ENCODE measurements around the gene HRH3.

Gene HRH3

DNA sequence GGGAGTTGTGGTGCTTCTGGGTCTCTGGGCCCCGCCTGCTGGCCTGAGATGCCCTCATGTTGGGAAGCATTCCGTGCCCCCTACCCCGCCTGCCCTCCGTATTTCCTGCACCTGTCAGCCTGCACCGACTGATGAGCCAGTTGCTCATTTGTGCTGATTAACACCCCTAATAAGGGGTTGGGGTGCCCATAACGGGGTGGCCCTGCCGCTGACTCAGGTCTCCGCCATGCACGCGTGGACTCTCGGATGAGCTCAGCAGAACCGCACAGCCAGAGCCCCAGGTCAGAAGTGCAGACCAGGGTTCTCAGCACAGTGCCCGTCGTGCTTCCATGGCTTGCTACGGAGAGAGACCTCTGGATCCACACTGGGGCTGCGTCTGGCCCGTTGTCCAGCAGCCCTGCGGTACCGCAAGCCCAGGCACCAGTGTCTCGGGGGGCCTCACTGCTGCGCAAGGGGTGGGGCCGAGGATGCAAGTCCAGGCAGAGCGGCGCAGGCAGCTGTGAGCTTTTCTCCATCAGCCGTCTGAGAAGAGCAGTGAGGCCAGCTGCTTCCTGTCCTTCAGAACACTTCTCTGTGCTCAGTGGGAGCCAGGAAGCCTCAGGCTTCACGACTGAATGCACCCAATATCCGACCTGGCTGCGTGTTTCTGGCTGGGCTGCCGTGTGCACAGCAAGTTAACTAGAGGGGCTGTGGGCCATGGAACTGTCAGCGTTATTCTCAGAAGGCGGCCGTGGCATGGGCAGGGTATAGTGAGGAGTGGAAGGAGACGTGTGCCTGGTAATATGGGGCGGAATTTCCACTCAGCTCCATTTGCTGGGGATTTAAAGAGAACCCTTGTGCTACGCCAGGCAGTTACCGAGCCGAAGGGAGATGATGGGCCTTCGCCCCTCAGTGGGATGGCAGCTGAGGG lies 18.6 kb downstream of the HRH3 start:
- Histone ChIP-seq H3K4me3 (ENCODE audit: low read length) (peak overlapping the region; percentile 66), H3K36me3 (ENCODE audit: control insufficient read depth, low read length) (peaks cover 45% of the 10 kb centered on the region), H3K9me3 (ENCODE audit: control insufficient read depth, insufficient read depth, low read length) (no peaks in the 10 kb centered on the region), H3K9me2 (replicated peaks; ENCODE audit: control insufficient read depth, low read length) (no peaks in the 10 kb centered on the region), H3F3A (ENCODE audit: control insufficient read depth, insufficient read depth) (0 out of 2 replicates have a peak, but pooled peaks cover 13% of the 10 kb centered on the region), H3K27ac (ENCODE audit: low read depth, low read length) (peak overlapping the region; percentile 83), H4K20me1 (ENCODE audit: control insufficient read depth, insufficient read depth, low read depth, low read length) (no peaks in the 10 kb centered on the region; the same call in 1 of the 2 replicates), H3K27me3 (ENCODE audit: control insufficient read depth, low read length) (no peaks in the 10 kb centered on the region), H3K4me2 (ENCODE audit: low read length) (peak overlapping the region; percentile 72), H3K4me1 (ENCODE audit: control insufficient read depth, low read length) (peaks cover 40% of the 10 kb centered on the region), H3K79me2 (ENCODE audit: control insufficient read depth, low read length) (peaks cover 3% of the 10 kb centered on the region)
- no peak for TF ChIP-seq EZH2phosphoT487 (IDR thresholded peaks at IDR 0.05; ENCODE audit: borderline replicate concordance, low read length)
- TF ChIP-seq, protein P1, sequence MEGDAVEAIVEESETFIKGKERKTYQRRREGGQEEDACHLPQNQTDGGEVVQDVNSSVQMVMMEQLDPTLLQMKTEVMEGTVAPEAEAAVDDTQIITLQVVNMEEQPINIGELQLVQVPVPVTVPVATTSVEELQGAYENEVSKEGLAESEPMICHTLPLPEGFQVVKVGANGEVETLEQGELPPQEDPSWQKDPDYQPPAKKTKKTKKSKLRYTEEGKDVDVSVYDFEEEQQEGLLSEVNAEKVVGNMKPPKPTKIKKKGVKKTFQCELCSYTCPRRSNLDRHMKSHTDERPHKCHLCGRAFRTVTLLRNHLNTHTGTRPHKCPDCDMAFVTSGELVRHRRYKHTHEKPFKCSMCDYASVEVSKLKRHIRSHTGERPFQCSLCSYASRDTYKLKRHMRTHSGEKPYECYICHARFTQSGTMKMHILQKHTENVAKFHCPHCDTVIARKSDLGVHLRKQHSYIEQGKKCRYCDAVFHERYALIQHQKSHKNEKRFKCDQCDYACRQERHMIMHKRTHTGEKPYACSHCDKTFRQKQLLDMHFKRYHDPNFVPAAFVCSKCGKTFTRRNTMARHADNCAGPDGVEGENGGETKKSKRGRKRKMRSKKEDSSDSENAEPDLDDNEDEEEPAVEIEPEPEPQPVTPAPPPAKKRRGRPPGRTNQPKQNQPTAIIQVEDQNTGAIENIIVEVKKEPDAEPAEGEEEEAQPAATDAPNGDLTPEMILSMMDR (IDR thresholded peaks at IDR 0.05; ENCODE audit: low read depth, low read length, poor library complexity, severe bottlenecking) = no peak

DNA sequence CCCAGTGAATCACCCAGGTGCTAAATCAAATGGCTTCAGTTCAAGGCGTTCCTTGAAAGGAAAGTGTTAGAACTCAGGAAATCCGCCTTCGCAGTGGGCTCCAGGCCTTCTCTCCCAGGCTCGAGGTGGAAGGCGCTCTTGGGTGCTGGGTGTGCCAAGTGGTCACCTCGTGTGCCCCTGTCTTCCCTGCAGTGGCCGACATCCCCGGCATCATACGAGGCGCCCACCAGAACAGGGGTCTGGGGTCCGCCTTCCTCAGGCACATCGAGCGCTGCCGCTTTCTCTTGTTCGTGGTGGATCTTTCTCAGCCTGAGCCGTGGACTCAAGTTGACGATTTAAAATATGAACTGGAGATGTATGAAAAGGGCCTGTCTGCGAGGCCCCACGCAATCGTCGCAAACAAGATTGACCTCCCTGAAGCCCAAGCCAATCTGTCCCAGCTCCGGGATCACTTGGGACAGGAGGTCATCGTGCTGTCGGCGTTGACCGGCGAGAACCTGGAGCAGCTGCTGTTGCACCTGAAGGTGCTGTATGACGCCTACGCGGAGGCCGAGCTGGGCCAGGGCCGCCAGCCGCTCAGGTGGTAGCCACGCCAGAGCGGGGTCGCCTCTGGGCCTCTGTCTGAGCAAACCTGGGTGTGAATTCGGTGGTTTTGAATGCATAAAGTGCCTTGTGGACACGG lies 19.4 kb downstream of the HRH3 start:
- Histone ChIP-seq H3K79me2 (ENCODE audit: control insufficient read depth, low read length) (peaks cover 6% of the 10 kb centered on the region), H3F3A (ENCODE audit: control insufficient read depth, insufficient read depth) (0 out of 2 replicates have a peak, but pooled peaks cover 13% of the 10 kb centered on the region), H3K27ac (ENCODE audit: low read depth, low read length) (peak overlapping the region; percentile 83), H3K4me3 (ENCODE audit: low read length) (peak overlapping the region; percentile 66), H3K9me2 (replicated peaks; ENCODE audit: control insufficient read depth, low read length) (no peaks in the 10 kb centered on the region), H3K9me3 (ENCODE audit: control insufficient read depth, insufficient read depth, low read length) (no peaks in the 10 kb centered on the region), H3K27me3 (ENCODE audit: control insufficient read depth, low read length) (no peaks in the 10 kb centered on the region), H3K4me1 (ENCODE audit: control insufficient read depth, low read length) (peaks cover 43% of the 10 kb centered on the region), H4K20me1 (ENCODE audit: control insufficient read depth, insufficient read depth, low read depth, low read length) (no peaks in the 10 kb centered on the region; the same call in 1 of the 2 replicates), H3K36me3 (ENCODE audit: control insufficient read depth, low read length) (peaks cover 53% of the 10 kb centered on the region), H3K4me2 (ENCODE audit: low read length) (peak overlapping the region; percentile 72)
- TF ChIP-seq EZH2phosphoT487 (IDR thresholded peaks at IDR 0.05; ENCODE audit: borderline replicate concordance, low read length) = no peak
- TF ChIP-seq, protein P1 (IDR thresholded peaks at IDR 0.05; ENCODE audit: low read depth, low read length, poor library complexity, severe bottlenecking) = no peak

- TF ChIP-seq, protein P1 (IDR thresholded peaks at IDR 0.05; ENCODE audit: low read depth, low read length, poor library complexity, severe bottlenecking) = no peak
- TF ChIP-seq EZH2phosphoT487 (IDR thresholded peaks at IDR 0.05; ENCODE audit: borderline replicate concordance, low read length) = no peak
- no peaks in the 10 kb centered on the region for H3K27me3 ChIP-seq (ENCODE audit: control insufficient read depth, low read length)
- no peak overlapping the region for H3K4me3 ChIP-seq (ENCODE audit: low read length)
- H3K4me2 ChIP-seq (ENCODE audit: low read length) = no peak overlapping the region
- no peaks in the 10 kb centered on the region for H3K9me3 ChIP-seq (ENCODE audit: control insufficient read depth, insufficient read depth, low read length)
- peaks cover 15% of the 10 kb centered on the region; the same call in 1 of the 2 replicates for H3F3A ChIP-seq (ENCODE audit: control insufficient read depth, insufficient read depth)
- H3K9me2 ChIP-seq (replicated peaks; ENCODE audit: control insufficient read depth, low read length) = no peaks in the 10 kb centered on the region
- H3K27ac ChIP-seq (ENCODE audit: low read depth, low read length) = no peak overlapping the region
- H4K20me1 ChIP-seq (ENCODE audit: control insufficient read depth, insufficient read depth, low read depth, low read length) = no peaks in the 10 kb centered on the region; the same call in 1 of the 2 replicates
- peaks cover 59% of the 10 kb centered on the region for H3K36me3 ChIP-seq (ENCODE audit: control insufficient read depth, low read length)
- peaks cover 12% of the 10 kb centered on the region for H3K79me2 ChIP-seq (ENCODE audit: control insufficient read depth, low read length)
- peaks cover 60% of the 10 kb centered on the region for H3K4me1 ChIP-seq (ENCODE audit: control insufficient read depth, low read length)
These were observed 21.1 kb downstream of the HRH3 start for GRCh38 chr20:62198931-62199330.
